WTC11 (cell line): ENCODE results near the gene PDLIM1.

Experiments used
- CREB1 ChIP-seq: sonication (generic); formaldehyde crosslinking; IDR thresholded peaks from 2 replicates; pipeline ENCODE4 v1.8.0; 2023; ENCODE audit warnings: mild to moderate bottlenecking, missing genetic modification reagents
- ESRRA ChIP-seq: sonication (generic); formaldehyde crosslinking; IDR thresholded peaks from 2 replicates; pipeline ENCODE4 v1.8.1; 2022; ENCODE audit warnings: mild to moderate bottlenecking, missing genetic modification reagents, borderline replicate concordance
- MAX ChIP-seq: sonication (generic); formaldehyde crosslinking; IDR thresholded peaks from 2 replicates; pipeline ENCODE4 v1.8.0; 2022; ENCODE audit warnings: mild to moderate bottlenecking, missing genetic modification reagents
- TF ChIP-seq, protein P1 (sequence below): fragments of 200-600 bp; IDR thresholded peaks from 2 replicates; pipeline ENCODE4 v1.8.0; 2022; ENCODE audit warnings: antibody characterized with exemption
- TF ChIP-seq, protein P2 (sequence below): sonication (generic); formaldehyde crosslinking; IDR thresholded peaks from 2 replicates; pipeline ENCODE4 v1.8.1; 2022; ENCODE audit warnings: mild to moderate bottlenecking, missing genetic modification reagents, moderate library complexity, borderline replicate concordance

DNA sequence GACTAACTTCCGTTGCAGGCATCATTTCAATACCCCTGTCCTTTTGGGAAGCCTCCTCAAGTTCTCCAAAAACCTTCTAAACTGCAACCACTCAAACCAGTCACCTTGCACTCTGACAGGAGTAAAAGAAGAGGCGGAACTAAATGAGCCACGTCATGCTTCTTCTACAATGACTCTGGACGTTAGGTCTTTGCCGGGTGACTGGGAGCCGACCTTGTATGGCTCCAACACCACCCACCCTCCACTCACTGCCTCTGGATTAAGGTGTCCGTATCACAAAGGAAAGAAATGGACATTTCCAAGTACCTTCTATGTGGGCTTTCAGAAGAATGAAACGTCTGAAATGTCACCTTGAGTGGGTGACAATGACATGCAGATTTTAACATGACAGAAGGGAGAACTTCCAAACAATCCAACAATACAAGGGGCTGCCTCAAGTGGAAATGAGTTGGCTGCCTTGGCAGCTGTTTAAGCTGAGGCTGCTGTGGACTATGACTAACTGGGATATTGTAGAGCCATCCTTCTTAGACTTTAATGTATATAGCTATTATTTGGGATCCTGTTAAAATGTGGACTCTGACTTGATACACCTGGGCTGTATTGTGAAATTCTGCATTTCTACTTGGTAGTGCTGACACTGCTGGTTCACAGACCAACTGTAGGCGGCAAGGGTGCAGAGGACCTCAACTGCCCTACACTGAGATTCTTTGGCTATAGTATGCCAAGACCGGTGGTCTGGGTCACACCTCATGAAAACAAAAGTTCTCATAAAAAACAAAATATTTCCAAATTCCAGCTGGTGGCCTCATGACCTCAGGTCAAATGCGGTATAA, 33.8 kb upstream of the PDLIM1 start:
- TF ChIP-seq, protein P1, sequence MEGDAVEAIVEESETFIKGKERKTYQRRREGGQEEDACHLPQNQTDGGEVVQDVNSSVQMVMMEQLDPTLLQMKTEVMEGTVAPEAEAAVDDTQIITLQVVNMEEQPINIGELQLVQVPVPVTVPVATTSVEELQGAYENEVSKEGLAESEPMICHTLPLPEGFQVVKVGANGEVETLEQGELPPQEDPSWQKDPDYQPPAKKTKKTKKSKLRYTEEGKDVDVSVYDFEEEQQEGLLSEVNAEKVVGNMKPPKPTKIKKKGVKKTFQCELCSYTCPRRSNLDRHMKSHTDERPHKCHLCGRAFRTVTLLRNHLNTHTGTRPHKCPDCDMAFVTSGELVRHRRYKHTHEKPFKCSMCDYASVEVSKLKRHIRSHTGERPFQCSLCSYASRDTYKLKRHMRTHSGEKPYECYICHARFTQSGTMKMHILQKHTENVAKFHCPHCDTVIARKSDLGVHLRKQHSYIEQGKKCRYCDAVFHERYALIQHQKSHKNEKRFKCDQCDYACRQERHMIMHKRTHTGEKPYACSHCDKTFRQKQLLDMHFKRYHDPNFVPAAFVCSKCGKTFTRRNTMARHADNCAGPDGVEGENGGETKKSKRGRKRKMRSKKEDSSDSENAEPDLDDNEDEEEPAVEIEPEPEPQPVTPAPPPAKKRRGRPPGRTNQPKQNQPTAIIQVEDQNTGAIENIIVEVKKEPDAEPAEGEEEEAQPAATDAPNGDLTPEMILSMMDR, result no peak
- TF ChIP-seq, protein P2, sequence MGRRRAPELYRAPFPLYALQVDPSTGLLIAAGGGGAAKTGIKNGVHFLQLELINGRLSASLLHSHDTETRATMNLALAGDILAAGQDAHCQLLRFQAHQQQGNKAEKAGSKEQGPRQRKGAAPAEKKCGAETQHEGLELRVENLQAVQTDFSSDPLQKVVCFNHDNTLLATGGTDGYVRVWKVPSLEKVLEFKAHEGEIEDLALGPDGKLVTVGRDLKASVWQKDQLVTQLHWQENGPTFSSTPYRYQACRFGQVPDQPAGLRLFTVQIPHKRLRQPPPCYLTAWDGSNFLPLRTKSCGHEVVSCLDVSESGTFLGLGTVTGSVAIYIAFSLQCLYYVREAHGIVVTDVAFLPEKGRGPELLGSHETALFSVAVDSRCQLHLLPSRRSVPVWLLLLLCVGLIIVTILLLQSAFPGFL (CRISPR knock-in tag), result no peak
- TF ChIP-seq CREB1, result no peak
- no peak for TF ChIP-seq ESRRA
- TF ChIP-seq MAX (CRISPR knock-in tag), result no peak
